Spinal cord (tissue), 10 donors: ENCODE data around the gene ZC2HC1C. TPM values are rescaled to one million over a fixed set of nuclear protein-coding genes. Genes with fewer than 3 reads are reported as not detected.

Source experiments
- DNase-seq, 6 donors: peaks; one replicate each; pipeline versions ENCODE4 v3.0.0 to v3.0.0-alpha.2; 2013 to 2015; ENCODE audit warnings: low spot score in 6 of 6, low read depth in 4 of 6
- H3K27ac ChIP-seq: one replicate; pipeline ENCODE4 v1.5.1; 2013; ENCODE audit warnings: low read depth, low read length, control low read depth
- H3K27me3 ChIP-seq: one replicate; pipeline ENCODE4 v1.6.1; 2013; ENCODE audit warnings: low read length; ENCODE audit not compliant: control insufficient read depth, insufficient read depth
- H3K36me3 ChIP-seq: one replicate; pipeline ENCODE4 v1.6.1; 2013; ENCODE audit warnings: low read length; ENCODE audit not compliant: control insufficient read depth, insufficient read depth
- H3K4me1 ChIP-seq: one replicate; pipeline ENCODE4 v1.6.1; 2013; ENCODE audit warnings: low read length; ENCODE audit not compliant: control insufficient read depth, insufficient read depth
- H3K4me3 ChIP-seq: one replicate; pipeline ENCODE4 v1.5.1; 2013; ENCODE audit warnings: low read depth, low read length, control low read depth
- H3K9me3 ChIP-seq: one replicate; pipeline ENCODE4 v1.6.1; 2013; ENCODE audit warnings: low read length; ENCODE audit not compliant: control insufficient read depth, insufficient read depth
- WGBS: methylation state at CpG from one replicate; pipeline ENCODE4 v1.1.5; 2013; ENCODE audit warnings: missing lambda C conversion rate; ENCODE audit not compliant: insufficient coverage; 5-methylcytosine and 5-hydroxymethylcytosine counted together
- polyA plus RNA-seq, 2 donors: library from polyadenylated mRNA; unstranded; fragments of 120-200 nt; gene quantifications; one replicate each; pipeline ENCODE4 v1.2.1, GENCODE V29; 2013; ENCODE audit not compliant: insufficient read length in 2 of 2
- total RNA-seq, 2 donors: library from RNA; depleted of rRNA in 1 of 2; stranded (reverse); fragments of 120-200 nt in 1 of 2; fragments of >200 nt in 1 of 2; gene quantifications; one replicate each; pipeline versions ENCODE4 v1.2.3 to v1.2.4, GENCODE V29; 2013 to 2014
- donor health status: healthy.

The ZC2HC1C gene
- total and polyA plus RNA-seq, 4 donors, result 4.5 to 9.0 (median 6.2) TPM

GRCh38 chr14:75101491-75101890 is 32.0 kb downstream of the ZC2HC1C start:
- DNase-seq, result no peak
- Histone ChIP-seq H3K27me3 (no peaks in the 10 kb centered on the region), H3K27ac (no peak overlapping the region), H3K9me3 (no peaks in the 10 kb centered on the region), H3K4me3 (no peak overlapping the region), H3K4me1 (no peaks in the 10 kb centered on the region), H3K36me3 (peaks cover 56% of the 10 kb centered on the region)
- no CpG with 5 or more reads among the region's 4 CpGs for WGBS

GRCh38 chr14:75107186-75107585 is 37.7 kb downstream of the ZC2HC1C start:
- no peak for DNase-seq
- H3K27ac ChIP-seq, result no peak overlapping the region
- H3K4me1 ChIP-seq, result no peaks in the 10 kb centered on the region
- H3K36me3 ChIP-seq, result peaks cover 41% of the 10 kb centered on the region
- no peaks in the 10 kb centered on the region for H3K27me3 ChIP-seq
- H3K9me3 ChIP-seq, result no peaks in the 10 kb centered on the region
- no peak overlapping the region for H3K4me3 ChIP-seq
- WGBS, result no CpG with 5 or more reads among the region's 3 CpGs

GRCh38 chr14:75109877-75110276 is 40.4 kb downstream of the ZC2HC1C start:
- Histone ChIP-seq H3K4me1 (no peaks in the 10 kb centered on the region), H3K4me3 (no peak overlapping the region), H3K9me3 (no peaks in the 10 kb centered on the region), H3K27me3 (no peaks in the 10 kb centered on the region), H3K36me3 (peaks cover 35% of the 10 kb centered on the region), H3K27ac (no peak overlapping the region)
- DNase-seq, result no peak
- WGBS, result no CpG with 5 or more reads among the region's 2 CpGs

- no peaks in the 10 kb centered on the region for H3K9me3 ChIP-seq
- H3K27ac ChIP-seq, result no peak overlapping the region
- DNase-seq, result no peak
- WGBS, result 93% methylated on average over 3 of the region's 5 CpGs
- H3K4me1 ChIP-seq, result no peaks in the 10 kb centered on the region
- H3K4me3 ChIP-seq, result no peak overlapping the region
- no peaks in the 10 kb centered on the region for H3K27me3 ChIP-seq
- H3K36me3 ChIP-seq, result peaks cover 15% of the 10 kb centered on the region
Measured at GRCh38 chr14:75113932-75114539, 44.6 kb downstream of the ZC2HC1C start.

DNA sequence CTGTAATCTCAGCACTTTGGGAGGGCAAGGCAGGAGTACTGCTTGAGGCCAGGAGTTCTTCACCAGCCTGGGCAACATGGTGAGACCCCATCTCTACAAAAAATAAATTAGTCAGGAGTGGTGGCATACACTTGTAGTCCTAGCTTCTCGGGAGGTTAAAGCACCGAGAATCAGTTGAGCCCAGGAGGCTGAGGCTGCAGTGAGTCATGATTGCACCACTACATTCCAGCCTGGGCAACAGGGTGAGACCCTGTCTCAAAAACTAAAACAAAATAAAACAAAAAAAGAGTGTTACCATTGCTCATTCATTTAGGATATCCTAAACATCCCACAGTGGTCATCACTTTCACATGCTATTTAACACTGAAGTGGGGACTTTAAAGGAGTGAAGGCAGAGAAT is 49.6 kb downstream of the ZC2HC1C start:
- WGBS, result 100% methylated on average over 2 of the region's 2 CpGs
- Histone ChIP-seq H3K36me3 (peaks cover 9% of the 10 kb centered on the region), H3K4me1 (no peaks in the 10 kb centered on the region), H3K27me3 (no peaks in the 10 kb centered on the region), H3K9me3 (no peaks in the 10 kb centered on the region), H3K27ac (no peak overlapping the region), H3K4me3 (no peak overlapping the region)
- no peak for DNase-seq

DNA sequence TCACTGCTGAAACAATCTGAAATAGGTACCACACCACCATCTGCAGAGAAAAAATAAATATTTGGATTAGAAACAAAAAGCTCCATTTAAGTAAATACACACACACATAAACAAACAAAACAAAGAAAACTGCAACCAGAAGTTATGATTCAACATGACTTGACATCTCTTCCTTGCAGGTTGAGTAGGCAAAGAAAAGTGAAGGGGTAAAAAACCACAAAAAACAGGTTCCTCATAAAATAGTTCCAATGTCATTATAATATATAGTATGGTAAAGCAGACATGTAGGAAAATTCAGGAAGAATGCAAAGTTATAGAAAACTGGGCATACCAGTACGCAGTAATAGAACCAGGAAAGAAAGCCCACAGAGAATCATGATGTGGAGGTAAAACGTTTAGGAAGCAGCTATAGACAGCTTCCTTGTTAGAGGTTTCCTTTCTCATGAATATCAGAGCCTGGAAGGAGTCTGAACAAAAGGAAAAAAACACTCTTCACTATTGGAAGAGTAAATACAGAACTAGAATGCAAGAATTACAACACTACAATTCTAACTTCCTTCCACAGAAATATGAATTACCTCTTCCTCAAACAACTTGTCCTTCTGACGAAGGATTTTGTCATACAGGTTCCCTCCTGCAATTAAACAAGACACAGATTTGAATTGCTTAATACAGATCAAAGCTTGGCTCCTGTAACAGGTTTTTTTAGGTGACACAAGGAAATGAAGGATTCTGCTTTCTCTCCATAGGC is 51.3 kb downstream of the ZC2HC1C start:
- 92% methylated on average over 2 of the region's 3 CpGs for WGBS
- DNase-seq, result no peak
- Histone ChIP-seq H3K27me3 (no peaks in the 10 kb centered on the region), H3K36me3 (peaks cover 9% of the 10 kb centered on the region), H3K9me3 (no peaks in the 10 kb centered on the region), H3K27ac (no peak overlapping the region), H3K4me3 (no peak overlapping the region), H3K4me1 (no peaks in the 10 kb centered on the region)

- no peak overlapping the region for H3K4me3 ChIP-seq
- DNase-seq, result no peak
- no peaks in the 10 kb centered on the region for H3K9me3 ChIP-seq
- 99% methylated on average over 5 of the region's 7 CpGs for WGBS
- no peaks in the 10 kb centered on the region for H3K27me3 ChIP-seq
- H3K36me3 ChIP-seq, result peaks cover 9% of the 10 kb centered on the region
- H3K4me1 ChIP-seq, result no peaks in the 10 kb centered on the region
- no peak overlapping the region for H3K27ac ChIP-seq
Measured at GRCh38 chr14:75121552-75121951, 52.1 kb downstream of the ZC2HC1C start.

DNA sequence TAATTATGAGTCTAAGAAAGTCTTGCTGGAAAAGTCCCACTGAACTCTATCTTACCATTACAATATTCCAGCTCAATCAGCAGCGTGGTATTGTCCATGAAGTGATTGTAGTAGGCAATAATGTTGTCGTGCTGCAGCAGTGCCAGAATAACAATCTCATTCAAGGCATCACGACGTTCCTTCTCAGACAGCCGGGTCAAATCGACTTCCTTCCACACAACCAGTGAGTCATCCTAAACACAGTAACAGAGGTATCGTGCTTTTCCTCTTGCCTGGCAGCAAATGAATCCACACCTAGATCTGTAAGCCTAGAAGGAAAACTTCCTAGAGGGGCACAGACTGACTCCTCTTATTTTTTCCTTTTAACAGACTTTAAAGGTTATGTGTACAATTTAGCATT is 54.5 kb downstream of the ZC2HC1C start:
- no peak overlapping the region for H3K27ac ChIP-seq
- no peaks in the 10 kb centered on the region for H3K27me3 ChIP-seq
- no peak overlapping the region for H3K4me3 ChIP-seq
- no peaks in the 10 kb centered on the region for H3K9me3 ChIP-seq
- H3K4me1 ChIP-seq, result peaks cover 13% of the 10 kb centered on the region
- no peak for DNase-seq
- peaks cover 10% of the 10 kb centered on the region for H3K36me3 ChIP-seq
- WGBS, result 90% methylated on average over 2 of the region's 7 CpGs

- WGBS, result no CpG with 5 or more reads among the region's 5 CpGs
- no peak overlapping the region for H3K27ac ChIP-seq
- H3K36me3 ChIP-seq, result peaks cover 15% of the 10 kb centered on the region
- no peak for DNase-seq
- H3K9me3 ChIP-seq, result no peaks in the 10 kb centered on the region
- H3K4me1 ChIP-seq, result peaks cover 13% of the 10 kb centered on the region
- H3K27me3 ChIP-seq, result no peaks in the 10 kb centered on the region
- peak overlapping the region; percentile 86 for H3K4me3 ChIP-seq
Measured at GRCh38 chr14:75125617-75126016, 56.2 kb downstream of the ZC2HC1C start.

- Histone ChIP-seq H3K4me3 (peak overlapping the region; percentile 86), H3K27me3 (no peaks in the 10 kb centered on the region), H3K27ac (no peak overlapping the region), H3K36me3 (peaks cover 15% of the 10 kb centered on the region), H3K4me1 (peaks cover 13% of the 10 kb centered on the region), H3K9me3 (no peaks in the 10 kb centered on the region)
- WGBS, result 0% methylated on average over 1 of the region's 6 CpGs
- no peak for DNase-seq
Measured at GRCh38 chr14:75126121-75126544, 56.7 kb downstream of the ZC2HC1C start.
